Activated naive CD8-positive, alpha-beta T cell treated with anti-CD3 and anti-CD28 coated beads, Interleukin-2, amount 10 ng/mL, durations not matched to agents 7 days and 5 days (primary cell): Measurements from ENCODE around the gene DLG2. TPM values are rescaled to one million over a fixed set of nuclear protein-coding genes. Genes with fewer than 3 reads are reported as not detected.

Experiments used
- ATAC-seq: fragments of 150-1000 bp; cut with Tn5 transposase; one replicate; pipeline ENCODE4 v1.10.0; 2021; ENCODE audit warnings: low read depth, moderate library complexity
- POLR2A ChIA-PET: fragments of 350-600 bp; sonication (Branson Sonifier 250); formaldehyde crosslinking; loops from one replicate; lab custom pipeline; 2021; ENCODE audit warnings: antibody characterized with exemption; lab: Charles Lee
- DNase-seq: peaks from one replicate; pipeline ENCODE4 v3.0.0; 2021
- H3K27ac Mint-ChIP-seq: one replicate; pipeline ENCODE4 v1.8.0; 2022; ENCODE audit warnings: mild to moderate bottlenecking, mixed read lengths
- H3K27me3 Mint-ChIP-seq: one replicate; pipeline ENCODE4 v1.8.0; 2022; ENCODE audit warnings: mild to moderate bottlenecking, moderate library complexity, mixed read lengths
- H3K36me3 Mint-ChIP-seq: one replicate; pipeline ENCODE4 v1.8.0; 2021; ENCODE audit warnings: mild to moderate bottlenecking, mixed read lengths
- H3K4me1 Mint-ChIP-seq: one replicate; pipeline ENCODE4 v1.8.0; 2021; ENCODE audit warnings: mixed read lengths
- H3K4me3 Mint-ChIP-seq: one replicate; pipeline ENCODE4 v1.8.0; 2022; ENCODE audit warnings: mild to moderate bottlenecking, moderate library complexity, mixed read lengths
- H3K9me3 Mint-ChIP-seq: one replicate; pipeline ENCODE4 v1.8.0; 2021; ENCODE audit warnings: mixed read lengths
- total RNA-seq, 2 experiments: library from RNA; stranded (reverse); gene quantifications; one replicate each; pipeline ENCODE4 v1.2.3, GENCODE V29; 2021

DLG2 gene
- total RNA-seq, 2 experiments from 2014 or later, result 2.6 to 3.4 TPM

DNA sequence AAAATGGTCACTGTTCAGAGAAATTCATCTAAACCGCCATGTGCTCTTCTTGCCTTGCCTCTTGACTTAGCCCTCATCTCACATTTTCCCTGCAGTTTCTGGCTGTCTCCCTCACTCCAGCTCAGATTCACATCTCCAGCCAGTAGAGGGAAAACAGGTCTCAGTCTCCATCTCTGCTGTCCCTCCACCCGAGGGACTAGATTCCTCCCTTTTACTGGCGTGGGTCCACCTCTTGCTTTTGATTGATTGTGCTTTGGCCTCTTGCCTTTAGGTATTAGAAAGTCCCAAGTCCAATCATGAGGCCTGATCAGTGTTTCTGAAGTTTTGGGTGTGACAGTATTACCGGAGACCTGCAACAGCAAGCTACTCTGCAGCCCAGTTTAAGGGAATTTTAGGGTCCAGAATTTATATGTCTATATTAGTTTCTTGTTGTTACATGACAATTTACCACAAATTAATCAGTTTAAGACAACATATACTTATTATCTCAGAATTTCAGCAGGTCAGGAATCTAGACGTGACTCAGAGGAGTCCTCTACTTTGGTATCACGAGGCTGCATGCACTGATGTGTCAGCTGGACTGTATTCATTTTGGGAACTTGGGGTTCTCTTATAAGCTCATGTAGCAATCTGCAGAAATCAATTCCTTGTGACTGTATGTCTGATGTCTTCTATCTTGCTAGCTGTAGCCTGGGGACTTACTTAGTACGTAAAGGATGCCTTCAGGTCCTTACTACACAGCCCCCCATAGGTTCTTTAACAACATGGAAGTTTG, 1535.7 kb downstream of the DLG2 start:
- ATAC-seq, result no peak
- DNase-seq, result no peak
- no peaks in the 10 kb centered on the region for H3K4me1 Mint-ChIP-seq
- no peak overlapping the region for H3K4me3 Mint-ChIP-seq
- H3K27me3 Mint-ChIP-seq, result no peaks in the 10 kb centered on the region
- POLR2A ChIA-PET, result no interaction called here
- no peak overlapping the region for H3K27ac Mint-ChIP-seq
- H3K36me3 Mint-ChIP-seq, result no peaks in the 10 kb centered on the region
- H3K9me3 Mint-ChIP-seq, result peaks cover 3% of the 10 kb centered on the region

GRCh38 chr11:84089072-84090057, 1537.8 kb downstream of the DLG2 start:
- DNase-seq (no peak), ATAC-seq (no peak)
- Mint-ChIP-seq H3K4me3 (no peak overlapping the region), H3K36me3 (no peaks in the 10 kb centered on the region), H3K27ac (no peak overlapping the region), H3K4me1 (no peaks in the 10 kb centered on the region), H3K27me3 (no peaks in the 10 kb centered on the region), H3K9me3 (peaks cover 3% of the 10 kb centered on the region)
- POLR2A ChIA-PET, result no interaction called here

DNA sequence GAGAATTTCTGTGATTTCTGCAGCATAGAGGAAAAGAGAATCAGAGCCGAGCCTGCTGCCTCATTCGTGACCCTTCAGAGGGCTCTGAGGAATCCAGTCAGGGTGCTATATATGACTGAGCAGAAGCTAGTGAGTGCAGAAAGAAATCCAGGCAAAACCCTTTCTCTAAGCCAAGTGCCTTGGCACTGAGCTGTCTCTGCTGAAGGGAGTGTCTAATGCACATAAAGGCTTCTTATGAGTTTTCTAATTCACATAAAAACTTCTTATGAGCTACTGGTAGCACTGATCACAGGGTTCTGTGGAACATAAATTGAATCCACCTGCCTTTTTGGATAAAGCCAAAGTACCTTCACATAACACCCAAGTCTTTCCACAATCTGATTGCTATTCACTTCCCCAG, 1555.3 kb downstream of the DLG2 start:
- DNase-seq (no peak), ATAC-seq (no peak)
- H3K4me3 Mint-ChIP-seq, result no peak overlapping the region
- H3K27ac Mint-ChIP-seq, result no peak overlapping the region
- POLR2A ChIA-PET, result no interaction called here
- no peaks in the 10 kb centered on the region for H3K27me3 Mint-ChIP-seq
- H3K4me1 Mint-ChIP-seq, result no peaks in the 10 kb centered on the region
- H3K36me3 Mint-ChIP-seq, result no peaks in the 10 kb centered on the region
- H3K9me3 Mint-ChIP-seq, result peaks cover 9% of the 10 kb centered on the region

DNA sequence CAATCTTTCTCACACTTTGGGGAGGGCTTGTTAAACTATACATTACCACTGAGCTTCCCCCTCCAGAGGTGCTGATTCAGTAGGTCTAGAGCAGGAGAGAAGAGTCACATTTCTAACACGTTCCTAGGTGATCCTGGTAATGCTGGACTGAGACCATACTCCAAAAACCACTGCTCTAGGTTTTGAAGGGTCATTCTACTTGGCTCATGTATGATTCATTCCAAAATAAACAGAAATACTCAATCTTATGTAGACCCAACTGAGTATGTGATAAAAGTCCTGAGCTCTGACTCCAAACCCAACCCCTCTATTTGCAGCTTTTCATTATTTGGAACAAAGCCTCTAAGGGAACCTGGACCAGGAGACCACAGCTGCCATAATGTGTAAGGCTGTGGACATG, 1558.1 kb downstream of the DLG2 start:
- H3K36me3 Mint-ChIP-seq, result no peaks in the 10 kb centered on the region
- peaks cover 9% of the 10 kb centered on the region for H3K9me3 Mint-ChIP-seq
- H3K27ac Mint-ChIP-seq, result no peak overlapping the region
- no peaks in the 10 kb centered on the region for H3K27me3 Mint-ChIP-seq
- POLR2A ChIA-PET, result no interaction called here
- no peak for DNase-seq
- H3K4me1 Mint-ChIP-seq, result no peaks in the 10 kb centered on the region
- no peak overlapping the region for H3K4me3 Mint-ChIP-seq
- ATAC-seq, result no peak

GRCh38 chr11:84061726-84062125, 1565.4 kb downstream of the DLG2 start:
- no peaks in the 10 kb centered on the region for H3K27me3 Mint-ChIP-seq
- POLR2A ChIA-PET, result no interaction called here
- no peaks in the 10 kb centered on the region for H3K4me1 Mint-ChIP-seq
- DNase-seq (no peak), ATAC-seq (no peak)
- no peaks in the 10 kb centered on the region for H3K36me3 Mint-ChIP-seq
- no peak overlapping the region for H3K27ac Mint-ChIP-seq
- H3K4me3 Mint-ChIP-seq, result no peak overlapping the region
- H3K9me3 Mint-ChIP-seq, result peaks cover 2% of the 10 kb centered on the region

DNA sequence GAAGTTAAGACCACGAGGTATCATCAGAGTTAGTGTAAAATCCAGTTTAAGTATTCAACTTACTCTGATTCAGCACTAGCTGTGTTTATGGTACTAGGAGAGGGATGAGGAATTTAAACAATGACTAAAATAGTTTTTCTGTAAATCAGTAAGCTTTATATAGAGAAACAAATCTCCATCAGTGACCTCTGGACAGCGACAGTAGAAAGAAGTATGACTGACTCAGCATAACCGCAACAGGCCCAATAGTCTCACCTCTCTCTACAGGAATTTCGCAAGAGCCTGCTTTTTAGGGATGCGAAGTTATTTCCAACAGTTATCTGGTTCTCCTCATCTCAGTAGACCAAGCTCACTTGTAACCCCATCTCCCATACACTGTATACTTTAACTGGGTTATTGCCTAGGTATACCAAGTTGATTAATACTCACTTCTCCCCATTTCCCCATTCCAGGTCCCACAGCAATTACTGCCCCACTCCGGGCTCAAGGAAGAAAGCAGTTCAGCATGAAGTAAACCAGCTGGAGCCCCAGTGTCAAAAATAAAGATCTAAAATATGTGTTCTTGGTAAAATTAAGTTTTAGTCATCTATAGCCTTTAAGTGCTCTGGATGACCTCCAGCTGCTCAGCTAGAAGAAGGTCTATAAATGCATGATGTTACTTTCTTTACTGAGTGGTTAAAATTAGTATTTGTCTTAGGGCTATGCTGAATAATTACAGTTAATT, 1570.3 kb downstream of the DLG2 start:
- no peaks in the 10 kb centered on the region for H3K4me1 Mint-ChIP-seq
- no peak for DNase-seq
- no peaks in the 10 kb centered on the region for H3K27me3 Mint-ChIP-seq
- no peak overlapping the region for H3K4me3 Mint-ChIP-seq
- H3K36me3 Mint-ChIP-seq, result no peaks in the 10 kb centered on the region
- POLR2A ChIA-PET, result no interaction called here
- no peak overlapping the region for H3K27ac Mint-ChIP-seq
- no peak for ATAC-seq
- peaks cover 4% of the 10 kb centered on the region for H3K9me3 Mint-ChIP-seq

- no peaks in the 10 kb centered on the region for H3K27me3 Mint-ChIP-seq
- H3K9me3 Mint-ChIP-seq, result peaks cover 10% of the 10 kb centered on the region
- no peak for DNase-seq
- H3K36me3 Mint-ChIP-seq, result no peaks in the 10 kb centered on the region
- H3K4me3 Mint-ChIP-seq, result no peak overlapping the region
- no peaks in the 10 kb centered on the region for H3K4me1 Mint-ChIP-seq
- H3K27ac Mint-ChIP-seq, result no peak overlapping the region
- ATAC-seq, result no peak
- POLR2A ChIA-PET, result no interaction called here
Observed at GRCh38 chr11:84045146-84045545, 1582.0 kb downstream of the DLG2 start.

- DNase-seq, result no peak
- H3K36me3 Mint-ChIP-seq, result no peaks in the 10 kb centered on the region
- no peak overlapping the region for H3K27ac Mint-ChIP-seq
- H3K4me3 Mint-ChIP-seq, result no peak overlapping the region
- no peaks in the 10 kb centered on the region for H3K4me1 Mint-ChIP-seq
- ATAC-seq, result no peak
- POLR2A ChIA-PET, result no interaction called here
- peaks cover 8% of the 10 kb centered on the region for H3K9me3 Mint-ChIP-seq
- no peaks in the 10 kb centered on the region for H3K27me3 Mint-ChIP-seq
Observed at GRCh38 chr11:84044706-84045105, 1582.4 kb downstream of the DLG2 start.

GRCh38 chr11:84036664-84037194, 1590.4 kb downstream of the DLG2 start:
- no peak for ATAC-seq
- DNase-seq, result no peak
- H3K4me3 Mint-ChIP-seq, result no peak overlapping the region
- H3K27ac Mint-ChIP-seq, result no peak overlapping the region
- POLR2A ChIA-PET, result no interaction called here
- no peaks in the 10 kb centered on the region for H3K27me3 Mint-ChIP-seq
- H3K4me1 Mint-ChIP-seq, result no peaks in the 10 kb centered on the region
- H3K9me3 Mint-ChIP-seq, result peaks cover 10% of the 10 kb centered on the region
- no peaks in the 10 kb centered on the region for H3K36me3 Mint-ChIP-seq

GRCh38 chr11:84035645-84036044, 1591.5 kb downstream of the DLG2 start:
- POLR2A ChIA-PET, result no interaction called here
- Mint-ChIP-seq H3K9me3 (peaks cover 10% of the 10 kb centered on the region), H3K36me3 (no peaks in the 10 kb centered on the region), H3K27ac (no peak overlapping the region), H3K27me3 (no peaks in the 10 kb centered on the region), H3K4me1 (no peaks in the 10 kb centered on the region), H3K4me3 (no peak overlapping the region)
- DNase-seq (no peak), ATAC-seq (no peak)

DNA sequence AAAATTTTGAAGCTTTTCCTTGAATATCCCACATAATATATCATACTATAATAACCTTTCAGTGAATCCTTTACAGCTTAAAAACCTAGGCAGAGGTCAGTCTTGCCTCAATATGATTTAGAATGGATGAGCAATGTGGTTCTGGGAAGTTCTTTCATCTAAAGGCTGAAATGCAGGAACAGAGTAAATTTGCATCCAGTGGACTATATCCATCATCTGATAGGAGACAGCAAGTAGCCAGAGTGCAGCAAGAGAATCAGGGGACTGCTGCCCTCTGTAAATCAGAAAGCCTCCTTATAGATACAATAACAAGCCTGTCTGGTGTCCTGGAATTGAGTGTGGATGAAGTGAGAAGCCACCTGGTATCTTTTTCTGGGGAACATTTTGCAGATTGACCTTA, 1592.7 kb downstream of the DLG2 start:
- ATAC-seq (no peak), DNase-seq (no peak)
- POLR2A ChIA-PET, result no interaction called here
- Mint-ChIP-seq H3K4me3 (no peak overlapping the region), H3K27me3 (no peaks in the 10 kb centered on the region), H3K4me1 (no peaks in the 10 kb centered on the region), H3K36me3 (no peaks in the 10 kb centered on the region), H3K27ac (no peak overlapping the region), H3K9me3 (peaks cover 10% of the 10 kb centered on the region)

GRCh38 chr11:84024266-84024665, 1602.9 kb downstream of the DLG2 start:
- Mint-ChIP-seq H3K4me1 (no peaks in the 10 kb centered on the region), H3K36me3 (no peaks in the 10 kb centered on the region), H3K27me3 (no peaks in the 10 kb centered on the region), H3K27ac (no peak overlapping the region), H3K4me3 (no peak overlapping the region), H3K9me3 (no peaks in the 10 kb centered on the region)
- DNase-seq (no peak), ATAC-seq (no peak)
- POLR2A ChIA-PET, result no interaction called here

- POLR2A ChIA-PET, result no interaction called here
- Mint-ChIP-seq H3K4me1 (no peaks in the 10 kb centered on the region), H3K27ac (no peak overlapping the region)
Observed at GRCh38 chr11:84022695-84023094, 1604.4 kb downstream of the DLG2 start.

More at GRCh38 chr11:84022695-84023094, 1604.4 kb downstream of the DLG2 start:
- Mint-ChIP-seq H3K4me3 (no peak overlapping the region), H3K27me3 (no peaks in the 10 kb centered on the region), H3K9me3 (no peaks in the 10 kb centered on the region), H3K36me3 (no peaks in the 10 kb centered on the region)
- no peak for DNase-seq
- ATAC-seq, result no peak
